GM23248 (cell line): Measurements from ENCODE around the gene PPFIBP2. TPM values are rescaled to one million over a fixed set of nuclear protein-coding genes. Genes with fewer than 3 reads are reported as not detected.

ENCODE experiments used
- DNase-seq: peaks from one replicate; pipeline ENCODE4 v3.0.0-alpha.2; 2015
- H2AFZ ChIP-seq: fragments of 200-600 bp; sonication (generic); 2 replicates; pipeline ENCODE4 v1.6.1; 2016; ENCODE audit warnings: antibody characterized with exemption
- H3F3A ChIP-seq: fragments of 200-600 bp; sonication (generic); 2 replicates; pipeline ENCODE4 v1.6.1; 2016; ENCODE audit warnings: mild to moderate bottlenecking, antibody characterized with exemption, mixed run types; ENCODE audit not compliant: insufficient read depth
- H3K27ac ChIP-seq: fragments of 200-600 bp; sonication (generic); 2 replicates; pipeline ENCODE4 v1.5.1; 2016; ENCODE audit warnings: mild to moderate bottlenecking
- H3K27me3 ChIP-seq: fragments of 200-600 bp; sonication (generic); replicated peaks from 2 replicates; pipeline ENCODE4 v1.6.1; 2016; ENCODE audit warnings: mild to moderate bottlenecking; ENCODE audit not compliant: insufficient read depth
- H3K36me3 ChIP-seq: fragments of 200-600 bp; sonication (generic); 2 replicates; pipeline ENCODE4 v1.6.1; 2016; ENCODE audit warnings: low read depth, mild to moderate bottlenecking
- H3K4me1 ChIP-seq: fragments of 200-600 bp; sonication (generic); 2 replicates; pipeline ENCODE4 v1.6.1; 2016; ENCODE audit warnings: mild to moderate bottlenecking; ENCODE audit not compliant: insufficient read depth
- H3K4me2 ChIP-seq: fragments of 200-600 bp; sonication (generic); one replicate; pipeline ENCODE4 v1.6.1; 2016; ENCODE audit warnings: mild to moderate bottlenecking; ENCODE audit not compliant: unreplicated experiment
- H3K4me3 ChIP-seq: fragments of 200-600 bp; sonication (generic); 2 replicates; pipeline ENCODE4 v1.5.1; 2016; ENCODE audit warnings: mild to moderate bottlenecking
- H3K79me2 ChIP-seq: fragments of 200-600 bp; sonication (generic); 2 replicates; pipeline ENCODE4 v1.6.1; 2016; ENCODE audit warnings: mild to moderate bottlenecking; ENCODE audit not compliant: insufficient read depth
- H3K9ac ChIP-seq: fragments of 200-600 bp; sonication (generic); 2 replicates; pipeline ENCODE4 v1.6.1; 2016; ENCODE audit warnings: mild to moderate bottlenecking
- H3K9me2 ChIP-seq: fragments of 200-600 bp; sonication (generic); 2 replicates; pipeline ENCODE4 v1.6.1; 2016; ENCODE audit warnings: mixed run types, mild to moderate bottlenecking, moderate library complexity; ENCODE audit not compliant: insufficient read depth
- H3K9me3 ChIP-seq: fragments of 200-600 bp; sonication (generic); one replicate; pipeline ENCODE4 v1.6.1; 2017; ENCODE audit warnings: low read depth
- H4K20me1 ChIP-seq: fragments of 200-600 bp; sonication (generic); 2 replicates; pipeline ENCODE4 v1.6.0; 2016; ENCODE audit not compliant: insufficient read depth
- EZH2 ChIP-seq: fragments of 200-600 bp; sonication (generic); IDR thresholded peaks from 2 replicates; pipeline ENCODE4 v1.6.1; 2018; ENCODE audit warnings: antibody characterized with exemption, mild to moderate bottlenecking; ENCODE audit not compliant: insufficient read depth, poor library complexity, severe bottlenecking
- EZH2phosphoT487 ChIP-seq: fragments of 200-600 bp; sonication (generic); IDR thresholded peaks from 2 replicates; pipeline ENCODE4 v1.6.1; 2018; ENCODE audit warnings: antibody characterized with exemption, moderate library complexity, mild to moderate bottlenecking, low read depth; ENCODE audit not compliant: insufficient read depth
- WGBS, 2 experiments: methylation state at CpG; one replicate each; pipeline ENCODE4 v1.1.6; 2015 to 2017; ENCODE audit warnings: low lambda C conversion rate in 2 of 2, low coverage in 1 of 2; ENCODE audit errors: missing lambda C conversion rate in 2 of 2; 5-methylcytosine and 5-hydroxymethylcytosine counted together
- in situ Hi-C: fragments of 300-500 bp; cut with MboI; formaldehyde crosslinking; loops from 2 replicates; pipeline ENCODE4 v1.15.0; 2020
- polyA plus RNA-seq: library from polyadenylated mRNA; unstranded; fragments of >200 nt; fragmentation: Nextera tagmentation; extraction: Ambion mirVana; gene quantifications from 2 replicates; pipeline ENCODE4 v1.2.1, GENCODE V29; 2016
- total RNA-seq: library from RNA; depleted of rRNA; stranded (reverse); fragments of >200 nt; shearing (Covaris generic); gene quantifications from 2 replicates; pipeline ENCODE4 v1.2.3, GENCODE V29; 2014; rRNA removed

PPFIBP2 gene
- total and polyA plus RNA-seq, 2 experiments from 2014 or later, result 4.1 to 5.9 TPM

DNA sequence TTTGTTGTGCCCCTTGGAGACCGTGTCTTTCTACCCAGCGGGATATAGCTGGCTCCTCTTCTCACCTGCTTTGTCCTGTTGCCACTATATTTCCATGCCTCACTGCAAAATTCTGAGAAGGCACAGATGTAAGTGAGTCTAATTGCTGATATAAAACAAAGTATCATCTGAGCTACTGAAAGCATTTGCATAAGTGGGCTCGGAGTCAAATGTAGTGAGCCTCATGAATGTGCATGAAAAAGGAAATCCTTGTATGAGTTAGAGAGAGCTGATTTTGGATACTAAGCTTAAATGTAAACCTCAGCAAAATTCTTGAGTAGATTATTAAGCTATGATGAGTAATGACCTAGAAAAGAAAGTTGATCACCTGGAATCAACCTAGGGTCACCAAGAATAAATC is 178.6 kb downstream of the PPFIBP2 start:
- Histone ChIP-seq H3K27me3 (peaks cover 17% of the 10 kb centered on the region), H2AFZ (no peak overlapping the region), H4K20me1 (no peaks in the 10 kb centered on the region), H3K36me3 (no peaks in the 10 kb centered on the region), H3K9ac (no peak overlapping the region), H3F3A (no peaks in the 10 kb centered on the region), H3K27ac (no peak overlapping the region), H3K9me2 (no peaks in the 10 kb centered on the region), H3K79me2 (no peaks in the 10 kb centered on the region), H3K4me2 (no peak overlapping the region), H3K4me1 (no peaks in the 10 kb centered on the region), H3K9me3 (no peaks in the 10 kb centered on the region), H3K4me3 (no peak overlapping the region)
- DNase-seq, result no peak
- no peak for TF ChIP-seq EZH2
- no peak for TF ChIP-seq EZH2phosphoT487
- in situ Hi-C loops, result loop anchor here (10.0 kb wide), 1 partner anchor 598 kb away; no protein-coding TSS in a partner anchor
- WGBS, 2 experiments, result 89 to 90% methylated on average over 3 of the region's 3 CpGs

DNA sequence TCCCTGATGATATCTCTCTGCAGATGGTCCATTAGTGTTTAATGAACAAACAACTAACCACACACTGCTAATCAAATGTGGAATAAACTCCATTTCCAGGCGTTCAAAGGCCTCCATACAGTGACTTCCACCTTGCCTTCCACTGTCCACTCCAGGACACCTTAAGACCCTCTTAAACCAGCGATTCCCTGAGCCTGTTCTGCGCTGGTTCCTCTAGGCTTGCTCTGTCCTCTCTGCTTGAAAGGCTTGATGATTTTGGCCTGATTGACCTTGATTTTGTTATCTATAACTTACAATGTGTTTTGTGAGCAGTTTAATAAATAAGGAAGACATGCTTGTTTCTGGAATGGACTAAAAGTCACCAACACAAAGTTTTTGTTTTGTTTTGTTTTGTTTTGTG is 180.4 kb downstream of the PPFIBP2 start:
- WGBS, 2 experiments, result 62 to 69% methylated on average over 3 of the region's 3 CpGs
- Histone ChIP-seq H3K79me2 (no peaks in the 10 kb centered on the region), H3K9ac (no peak overlapping the region), H4K20me1 (no peaks in the 10 kb centered on the region), H3K9me3 (no peaks in the 10 kb centered on the region), H3K27ac (no peak overlapping the region), H3K27me3 (peaks cover 32% of the 10 kb centered on the region), H3K4me3 (peak overlapping the region; percentile 63), H3K9me2 (no peaks in the 10 kb centered on the region), H3K36me3 (no peaks in the 10 kb centered on the region), H3K4me2 (peak overlapping the region; percentile 68), H3K4me1 (no peaks in the 10 kb centered on the region), H2AFZ (peak overlapping the region; percentile 55), H3F3A (no peaks in the 10 kb centered on the region)
- in situ Hi-C loops, result loop anchor here (10.0 kb wide), 1 partner anchor 599 kb away; no protein-coding TSS in a partner anchor
- TF ChIP-seq EZH2phosphoT487 (no peak), EZH2 (no peak)
- no peak for DNase-seq

DNA sequence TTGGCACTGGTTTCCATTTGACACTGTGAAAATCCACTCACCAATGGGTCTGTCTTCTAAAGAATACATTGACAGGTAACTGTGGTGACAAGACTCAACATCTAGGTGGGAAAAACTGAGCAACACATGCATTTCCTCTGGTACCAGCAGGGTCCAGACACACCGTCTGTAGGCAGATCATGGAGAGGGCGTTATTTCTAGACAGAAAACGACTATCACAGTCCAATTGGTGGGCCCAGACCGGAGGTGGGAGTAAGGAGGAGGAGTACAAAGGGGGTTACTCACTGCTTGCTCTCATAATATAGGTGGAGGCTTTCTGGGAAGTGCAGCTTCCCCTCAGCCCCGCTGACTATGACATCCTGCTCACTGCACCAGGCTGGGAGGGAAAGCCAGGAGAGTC is 182.6 kb downstream of the PPFIBP2 start:
- H3K36me3 ChIP-seq, result no peaks in the 10 kb centered on the region
- no peak for DNase-seq
- H3K27ac ChIP-seq, result no peak overlapping the region
- H3K9me2 ChIP-seq, result no peaks in the 10 kb centered on the region
- H3K27me3 ChIP-seq, result peaks cover 32% of the 10 kb centered on the region
- H4K20me1 ChIP-seq, result no peaks in the 10 kb centered on the region
- H3F3A ChIP-seq, result no peaks in the 10 kb centered on the region
- no peak overlapping the region for H3K4me3 ChIP-seq
- no peaks in the 10 kb centered on the region for H3K9me3 ChIP-seq
- H3K9ac ChIP-seq, result no peak overlapping the region
- 52% methylated on average over 5 of the region's 5 CpGs for WGBS, 2 experiments
- no peak overlapping the region for H3K4me2 ChIP-seq
- in situ Hi-C loops, result loop anchor here (10.0 kb wide), 1 partner anchor 602 kb away; no protein-coding TSS in a partner anchor
- H3K79me2 ChIP-seq, result no peaks in the 10 kb centered on the region
- TF ChIP-seq EZH2phosphoT487 (no peak), EZH2 (no peak)
- H3K4me1 ChIP-seq, result no peaks in the 10 kb centered on the region
- H2AFZ ChIP-seq, result no peak overlapping the region

Other genes with a start within 250 kb of the PPFIBP2 start
- 0.32 TPM in 1 of 2 replicates, not detected in the other for gene OLFML1, start 28.5 kb upstream of the PPFIBP2 start, total RNA-seq
- gene OLFML1, start 28.5 kb upstream of the PPFIBP2 start, polyA plus RNA-seq, result 0.46 and 0.53 TPM in 2 replicates
- gene CYB5R2, start 159.5 kb downstream of the PPFIBP2 start, total RNA-seq, result 6.2 and 11.5 TPM in 2 replicates
- 16.1 and 16.4 TPM in 2 replicates for gene CYB5R2, start 159.5 kb downstream of the PPFIBP2 start, polyA plus RNA-seq
- gene OVCH2, start 192.5 kb downstream of the PPFIBP2 start, total RNA-seq, result not detected in 2 replicates
- gene OVCH2, start 192.5 kb downstream of the PPFIBP2 start, polyA plus RNA-seq, result 0.14 and 0.34 TPM in 2 replicates